Measurements from ENCODE around the gene PAK6.

- TF ChIP-seq, protein P1, sequence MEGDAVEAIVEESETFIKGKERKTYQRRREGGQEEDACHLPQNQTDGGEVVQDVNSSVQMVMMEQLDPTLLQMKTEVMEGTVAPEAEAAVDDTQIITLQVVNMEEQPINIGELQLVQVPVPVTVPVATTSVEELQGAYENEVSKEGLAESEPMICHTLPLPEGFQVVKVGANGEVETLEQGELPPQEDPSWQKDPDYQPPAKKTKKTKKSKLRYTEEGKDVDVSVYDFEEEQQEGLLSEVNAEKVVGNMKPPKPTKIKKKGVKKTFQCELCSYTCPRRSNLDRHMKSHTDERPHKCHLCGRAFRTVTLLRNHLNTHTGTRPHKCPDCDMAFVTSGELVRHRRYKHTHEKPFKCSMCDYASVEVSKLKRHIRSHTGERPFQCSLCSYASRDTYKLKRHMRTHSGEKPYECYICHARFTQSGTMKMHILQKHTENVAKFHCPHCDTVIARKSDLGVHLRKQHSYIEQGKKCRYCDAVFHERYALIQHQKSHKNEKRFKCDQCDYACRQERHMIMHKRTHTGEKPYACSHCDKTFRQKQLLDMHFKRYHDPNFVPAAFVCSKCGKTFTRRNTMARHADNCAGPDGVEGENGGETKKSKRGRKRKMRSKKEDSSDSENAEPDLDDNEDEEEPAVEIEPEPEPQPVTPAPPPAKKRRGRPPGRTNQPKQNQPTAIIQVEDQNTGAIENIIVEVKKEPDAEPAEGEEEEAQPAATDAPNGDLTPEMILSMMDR (conservative IDR thresholded peaks at IDR 0.05; ENCODE audit: low read length): no peak
- no peak for TF ChIP-seq EZH2phosphoT487 (IDR thresholded peaks at IDR 0.05; ENCODE audit: borderline replicate concordance)
Observed at GRCh38 chr15:40300367-40300766, 61.5 kb downstream of the PAK6 start.

Data from Loucy (cell line).